HepG2 (cell line): Measurements from ENCODE around the gene NT5C2. TPM values are rescaled to one million over a fixed set of nuclear protein-coding genes. Genes with fewer than 3 reads are reported as not detected.

Source experiments
- ARID3A ChIP-seq: IDR thresholded peaks from 2 replicates; pipeline ENCODE4 v1.6.1; 2012; ENCODE audit warnings: low read depth, low read length, improper control_type of control experiment
- CBX1 ChIP-seq: IDR thresholded peaks from one replicate; pipeline ENCODE4 v1.6.1; 2016; ENCODE audit warnings: antibody characterized with exemption, low read depth
- KDM3A ChIP-seq: IDR thresholded peaks from 2 replicates; pipeline ENCODE4 v1.6.1; 2018; ENCODE audit warnings: low read depth, missing compliant biosample characterization
- MTERF4 ChIP-seq: sonication (generic); formaldehyde crosslinking; IDR thresholded peaks from 2 replicates; pipeline ENCODE4 v1.8.0; 2023; ENCODE audit warnings: mild to moderate bottlenecking, missing genetic modification reagents
- RARA ChIP-seq: IDR thresholded peaks from 2 replicates; pipeline ENCODE4 v1.6.1; 2016; ENCODE audit warnings: missing genetic modification reagents, missing compliant biosample characterization
- RARG ChIP-seq: sonication (generic); formaldehyde crosslinking; IDR thresholded peaks from 2 replicates; pipeline ENCODE4 v1.4.0; 2020; ENCODE audit warnings: low read depth, mild to moderate bottlenecking, missing genetic modification reagents
- SATB2 ChIP-seq: sonication (generic); formaldehyde crosslinking; IDR thresholded peaks from 2 replicates; pipeline ENCODE4 v1.5.0; 2020; ENCODE audit warnings: missing genetic modification reagents
- SSRP1 ChIP-seq: IDR thresholded peaks from 2 replicates; pipeline ENCODE4 v1.6.1; 2016; ENCODE audit warnings: control low read depth
- TFDP2 ChIP-seq: sonication (generic); formaldehyde crosslinking; IDR thresholded peaks from 2 replicates; pipeline ENCODE4 v1.4.0; 2020; ENCODE audit warnings: missing genetic modification reagents
- THRA ChIP-seq: sonication (generic); formaldehyde crosslinking; IDR thresholded peaks from 2 replicates; pipeline ENCODE4 v1.4.0; 2020; ENCODE audit warnings: missing genetic modification reagents, borderline replicate concordance
- ZBTB38 ChIP-seq: sonication (generic); formaldehyde crosslinking; IDR thresholded peaks from 2 replicates; pipeline ENCODE4 v1.5.1; 2020; ENCODE audit warnings: mild to moderate bottlenecking, missing genetic modification reagents
- ZFP36L2 ChIP-seq: sonication (generic); formaldehyde crosslinking; IDR thresholded peaks from 2 replicates; pipeline ENCODE4 v1.4.0; 2020; ENCODE audit warnings: missing genetic modification reagents
- ZNF24 ChIP-seq: fragments of 450-650 bp; IDR thresholded peaks from 2 replicates; pipeline ENCODE4 v1.6.1; 2017; ENCODE audit warnings: antibody characterized with exemption, mild to moderate bottlenecking
- ZNF256 ChIP-seq: sonication (generic); formaldehyde crosslinking; conservative IDR thresholded peaks from 2 replicates; pipeline ENCODE4 v1.4.0; 2020; ENCODE audit warnings: missing genetic modification reagents
- ZNF552 ChIP-seq: sonication (generic); formaldehyde crosslinking; IDR thresholded peaks from 2 replicates; pipeline ENCODE4 v1.9.0; 2022; ENCODE audit warnings: missing genetic modification reagents, mild to moderate bottlenecking, borderline replicate concordance
- ZNF639 ChIP-seq: conservative IDR thresholded peaks from 2 replicates; pipeline ENCODE4 v1.6.1; 2018; ENCODE audit warnings: missing genetic modification reagents
- ZNF747 ChIP-seq: sonication (generic); formaldehyde crosslinking; IDR thresholded peaks from 2 replicates; pipeline ENCODE4 v1.8.1; 2023; ENCODE audit warnings: missing genetic modification reagents, mild to moderate bottlenecking, borderline replicate concordance
- polyA plus RNA-seq, 8 experiments: library from polyadenylated mRNA; depleted of rRNA in 3 of 8; stranded (reverse) in 7 of 8; unstranded in 1 of 8; fragments of >200 nt; fragmentation: Illumina TruSeq in 4 of 8; extraction: Trizol in 4 of 8; gene quantifications; 2 replicates each; pipeline versions ENCODE4 v1.2.1 to v1.2.3, GENCODE V29; 2011 to 2016; ENCODE audit warnings: low read depth in 4 of 8, missing spikeins in 1 of 8, mixed read lengths in 1 of 8; ENCODE audit not compliant: insufficient read depth in 1 of 8
- total RNA-seq, 5 experiments: library from RNA; depleted of rRNA; stranded (reverse); fragments of >200 nt; fragmentation: Illumina TruSeq; extraction: Trizol; gene quantifications; 2 replicates each; pipeline ENCODE4 v1.2.3, GENCODE V29; 2016; ENCODE audit warnings: low read depth in 1 of 5
- TF ChIP-seq, protein P1 (sequence below): sonication (generic); formaldehyde crosslinking; IDR thresholded peaks from 2 replicates; pipeline ENCODE4 v1.8.0; 2022; ENCODE audit warnings: missing genetic modification reagents, mild to moderate bottlenecking, borderline replicate concordance
- TF ChIP-seq, protein P2 (sequence below): IDR thresholded peaks from 2 replicates; pipeline ENCODE4 v1.6.1; 2016; ENCODE audit warnings: mild to moderate bottlenecking, missing biosample characterization, missing genetic modification reagents

NT5C2 gene
- total and polyA plus RNA-seq, 2 of the 13 experiments (the other 11 are each of a cell fraction or from before 2014, with no cell fraction given), result 40.6 to 55.2 TPM

DNA sequence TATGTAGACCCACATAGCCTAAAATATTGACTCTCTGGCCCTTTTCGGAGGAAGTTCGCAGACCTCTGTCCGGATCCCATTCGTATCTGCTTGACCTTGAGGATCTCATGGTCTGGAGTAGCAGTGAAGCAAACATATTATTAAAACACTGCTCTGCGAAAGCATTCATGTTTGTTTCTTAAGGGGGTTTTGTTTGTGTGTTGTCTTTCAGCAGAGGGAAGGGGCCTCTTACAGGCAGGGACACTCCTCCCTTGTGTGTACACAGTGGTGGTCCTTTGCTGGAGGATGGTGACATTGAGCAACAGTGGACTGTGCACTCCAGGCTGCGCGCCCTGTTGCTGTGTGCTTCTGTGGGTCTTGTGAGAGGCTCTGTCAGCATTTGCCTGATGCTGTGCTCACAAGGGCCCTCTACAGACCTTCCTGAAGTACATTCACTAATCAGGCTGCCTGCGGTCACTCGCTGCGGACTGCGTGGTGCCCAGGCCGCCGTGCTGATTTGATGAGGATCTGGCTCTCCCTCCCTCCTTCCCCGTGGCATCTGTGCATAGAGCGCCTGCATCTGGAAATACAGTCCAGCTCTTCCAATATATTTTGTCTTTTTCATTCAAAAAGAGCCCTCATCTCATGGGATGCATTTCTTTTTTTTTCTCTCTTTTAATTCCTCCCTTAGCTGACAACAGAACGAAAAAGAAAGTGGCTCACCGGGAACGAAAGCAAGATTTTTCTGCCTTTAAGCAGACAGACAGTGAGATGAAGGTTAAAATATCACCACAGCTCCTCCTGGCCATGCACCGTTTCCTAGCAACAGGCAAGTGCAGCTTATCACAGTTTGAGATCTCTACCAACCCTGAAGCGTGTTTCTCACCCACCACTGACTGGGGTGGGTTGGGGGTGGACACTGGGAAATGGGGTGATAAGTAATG lies 139.2 kb downstream of the NT5C2 start (continued):
- TF ChIP-seq ZNF24, result no peak
- no peak for TF ChIP-seq CBX1
- peak; percentile 49; the same call in 1 of the 2 replicates for TF ChIP-seq ARID3A
- peak; percentile 73; the same call in 1 of the 2 replicates for TF ChIP-seq ZNF256 (CRISPR knock-in tag)
- peak; percentile 75 for TF ChIP-seq RARA
- no peak for TF ChIP-seq SATB2 (CRISPR knock-in tag)
- TF ChIP-seq ZNF639, result 0 out of 2 replicates have a peak, but pooled peaks have one; percentile 58
- TF ChIP-seq ZFP36L2, result no peak
- TF ChIP-seq, protein P1, sequence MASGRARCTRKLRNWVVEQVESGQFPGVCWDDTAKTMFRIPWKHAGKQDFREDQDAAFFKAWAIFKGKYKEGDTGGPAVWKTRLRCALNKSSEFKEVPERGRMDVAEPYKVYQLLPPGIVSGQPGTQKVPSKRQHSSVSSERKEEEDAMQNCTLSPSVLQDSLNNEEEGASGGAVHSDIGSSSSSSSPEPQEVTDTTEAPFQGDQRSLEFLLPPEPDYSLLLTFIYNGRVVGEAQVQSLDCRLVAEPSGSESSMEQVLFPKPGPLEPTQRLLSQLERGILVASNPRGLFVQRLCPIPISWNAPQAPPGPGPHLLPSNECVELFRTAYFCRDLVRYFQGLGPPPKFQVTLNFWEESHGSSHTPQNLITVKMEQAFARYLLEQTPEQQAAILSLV (CRISPR knock-in tag), result peak; percentile 78; the same call in 1 of the 2 replicates
- peak; percentile 84 for TF ChIP-seq TFDP2 (CRISPR knock-in tag)
- TF ChIP-seq ZBTB38 (CRISPR knock-in tag), result peak; percentile 74; the same call in 1 of the 2 replicates
- TF ChIP-seq RARG (CRISPR knock-in tag), result no peak
- TF ChIP-seq, protein P2, sequence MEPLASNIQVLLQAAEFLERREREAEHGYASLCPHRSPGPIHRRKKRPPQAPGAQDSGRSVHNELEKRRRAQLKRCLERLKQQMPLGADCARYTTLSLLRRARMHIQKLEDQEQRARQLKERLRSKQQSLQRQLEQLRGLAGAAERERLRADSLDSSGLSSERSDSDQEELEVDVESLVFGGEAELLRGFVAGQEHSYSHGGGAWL (CRISPR knock-in tag), result 0 out of 2 replicates have a peak, but pooled peaks have one; percentile 76
- peak; percentile 65; the same call in 1 of the 2 replicates for TF ChIP-seq SSRP1 (CRISPR knock-in tag)
- TF ChIP-seq THRA, result peak; percentile 82; the same call in 1 of the 2 replicates
- TF ChIP-seq ZNF552, result no peak
- TF ChIP-seq MTERF4 (CRISPR knock-in tag), result peak; percentile 64; the same call in 1 of the 2 replicates
- TF ChIP-seq ZNF747 (CRISPR knock-in tag), result peak; percentile 91
- peak; percentile 91 for TF ChIP-seq KDM3A (CRISPR knock-in tag)
